ENCODE results near the gene ARHGEF1.
"Not testable (repeated sequence)": the region's sequence is repeated elsewhere in the genome, so short reads cannot be mapped to it uniquely, and the experiment has no call there.

ARHGEF1 gene

DNA sequence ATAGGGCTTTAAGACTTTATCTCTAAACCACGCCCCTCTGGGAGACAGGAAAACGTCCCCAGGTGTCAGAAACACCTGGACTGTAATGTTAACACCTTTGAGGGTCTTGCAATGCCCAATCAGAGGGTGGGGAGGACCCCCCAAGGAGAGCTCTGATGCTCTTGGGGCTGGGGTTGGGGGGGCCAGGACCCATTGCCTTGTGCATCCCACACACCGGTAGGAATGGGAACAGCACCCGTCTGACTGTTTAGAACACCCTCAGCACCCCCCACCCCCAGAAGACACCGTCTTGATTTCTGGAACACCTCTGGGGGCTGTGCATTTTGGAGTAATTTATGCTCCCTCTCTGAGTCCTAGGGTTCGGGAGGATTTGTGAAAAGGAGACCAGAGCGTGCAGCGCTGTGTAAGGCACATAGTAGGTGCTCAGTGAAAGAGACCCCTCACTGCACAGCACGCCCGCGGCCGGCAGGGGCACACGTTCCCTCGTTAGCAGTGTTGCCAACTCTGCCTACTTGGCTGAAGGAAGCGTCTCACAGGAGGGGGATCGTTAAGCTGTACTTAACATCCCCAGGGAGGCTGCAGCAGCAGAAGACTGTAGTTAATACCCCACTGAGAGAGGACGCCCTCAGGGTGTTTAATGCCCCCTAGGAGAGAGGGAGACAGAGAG lies 48.1 kb downstream of the ARHGEF1 start:
- no peak for DNase-seq (ENCODE audit: low spot score)

DNA sequence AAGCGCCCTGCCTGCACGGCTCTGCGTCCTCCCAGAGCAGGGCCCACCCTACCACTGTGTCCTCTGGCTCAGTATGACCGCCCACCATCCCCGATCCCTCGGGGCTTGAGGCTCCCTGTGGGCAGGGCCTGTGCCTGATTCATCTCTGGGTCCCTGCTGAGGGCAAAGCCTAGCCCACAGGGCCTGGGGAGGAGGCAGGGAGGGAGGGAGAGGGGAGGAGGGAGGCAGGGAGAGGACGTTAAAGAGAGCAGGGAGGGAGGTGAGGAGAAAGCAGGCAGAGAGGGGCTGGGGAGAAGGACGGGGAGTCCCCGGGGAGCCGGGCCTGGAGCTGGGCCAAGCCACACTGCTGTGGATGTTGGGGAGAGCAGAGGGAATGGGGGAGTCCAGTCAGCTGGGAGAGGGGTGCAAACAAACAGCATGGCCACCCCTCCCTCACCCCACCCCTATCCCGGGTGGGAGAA lies 49.3 kb downstream of the ARHGEF1 start:
- DNase-seq (ENCODE audit: low spot score) = no peak

DNA sequence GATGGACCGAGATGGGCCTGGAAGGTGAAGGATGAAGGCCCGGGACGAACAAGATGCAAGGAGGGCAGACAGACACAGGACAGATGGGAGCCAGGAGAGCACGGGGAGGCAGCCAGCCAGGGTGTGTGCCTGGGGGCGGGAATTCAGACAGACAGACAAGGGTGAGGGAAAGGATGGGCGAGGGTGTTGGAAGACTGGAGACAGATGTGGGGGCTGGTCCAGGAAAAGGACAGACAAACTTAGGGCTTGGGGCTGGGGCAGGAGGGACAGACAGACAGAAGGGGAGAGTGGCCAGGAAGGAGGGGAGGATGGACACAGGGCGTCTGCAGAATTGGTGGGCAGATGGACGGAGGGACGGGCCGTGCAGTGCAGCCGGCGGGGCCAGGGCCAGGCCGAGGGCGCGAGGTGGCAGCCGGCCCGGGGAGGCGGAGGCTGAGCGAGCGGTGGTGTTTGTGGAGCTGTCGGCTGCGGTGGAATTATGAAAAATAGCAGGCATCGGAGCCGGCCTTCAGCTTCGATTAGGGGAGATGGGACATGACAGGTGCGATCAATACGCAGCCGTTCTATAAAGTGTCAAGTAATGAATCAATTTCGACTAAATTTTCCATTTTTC lies 49.8 kb downstream of the ARHGEF1 start:
- DNase-seq (ENCODE audit: low spot score) = no peak

GRCh38 chr19:41933693-41934426 lies 50.9 kb downstream of the ARHGEF1 start:
- no peak for DNase-seq (ENCODE audit: low spot score)

DNA sequence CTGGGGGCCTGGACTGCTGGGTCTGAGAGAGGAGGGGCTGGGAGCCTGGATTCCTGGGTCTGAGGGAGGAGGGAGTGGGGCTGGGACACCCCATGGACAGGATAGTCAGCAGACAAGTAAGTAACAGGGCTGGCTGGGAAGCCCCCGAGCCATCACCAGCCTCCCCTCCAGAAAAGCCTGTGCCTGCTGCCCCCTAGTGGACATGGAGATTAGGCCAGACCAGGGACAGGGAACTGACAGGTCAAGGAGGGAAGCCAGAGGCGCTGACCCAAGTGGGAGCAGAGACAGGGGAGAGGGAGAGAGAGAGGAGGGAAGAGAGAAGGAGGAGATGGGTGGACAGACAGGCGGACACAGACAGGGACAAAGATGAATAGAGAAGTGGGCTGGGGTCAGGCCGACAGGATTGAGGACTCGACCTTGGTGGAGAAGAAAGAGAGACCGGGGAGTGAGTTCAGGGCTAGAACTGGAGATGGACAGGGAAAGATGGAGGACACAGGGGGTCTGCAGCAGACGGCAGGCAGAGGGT lies 51.9 kb downstream of the ARHGEF1 start:
- peak; percentile 98 for DNase-seq (ENCODE audit: low spot score)

DNA sequence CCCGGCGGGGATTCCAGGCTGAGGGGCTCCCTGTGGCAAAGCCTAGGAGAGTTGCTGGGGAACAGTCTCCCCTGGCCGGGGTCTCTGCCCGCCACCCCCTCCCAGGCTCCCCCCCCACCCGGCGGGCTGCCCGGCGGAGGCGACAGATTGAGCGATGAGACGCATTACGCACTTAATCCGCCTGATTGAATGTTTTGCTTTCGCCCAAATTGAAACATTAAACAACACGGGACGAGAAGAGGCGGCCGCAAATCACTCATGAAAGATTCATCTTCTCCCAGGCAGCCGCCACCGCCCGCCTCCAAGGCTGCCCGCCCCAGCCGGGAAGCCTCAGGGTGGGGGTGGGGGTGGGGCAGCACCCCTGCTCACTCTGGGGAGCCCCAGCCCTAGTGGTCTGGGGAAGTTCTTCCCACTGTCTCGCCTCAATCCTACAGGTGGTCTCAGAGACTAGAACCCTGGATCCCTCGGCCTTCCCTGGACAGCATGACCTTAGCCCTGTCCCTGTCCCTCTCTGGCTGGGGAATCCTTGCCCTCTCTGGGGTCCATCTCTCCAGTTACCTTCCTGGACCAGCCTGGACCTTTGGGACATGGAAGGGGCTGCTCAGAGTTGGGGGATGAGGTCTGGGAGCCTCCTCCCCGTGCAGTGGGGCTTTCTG lies 52.9 kb downstream of the ARHGEF1 start:
- no peak for DNase-seq (ENCODE audit: low spot score)

DNA sequence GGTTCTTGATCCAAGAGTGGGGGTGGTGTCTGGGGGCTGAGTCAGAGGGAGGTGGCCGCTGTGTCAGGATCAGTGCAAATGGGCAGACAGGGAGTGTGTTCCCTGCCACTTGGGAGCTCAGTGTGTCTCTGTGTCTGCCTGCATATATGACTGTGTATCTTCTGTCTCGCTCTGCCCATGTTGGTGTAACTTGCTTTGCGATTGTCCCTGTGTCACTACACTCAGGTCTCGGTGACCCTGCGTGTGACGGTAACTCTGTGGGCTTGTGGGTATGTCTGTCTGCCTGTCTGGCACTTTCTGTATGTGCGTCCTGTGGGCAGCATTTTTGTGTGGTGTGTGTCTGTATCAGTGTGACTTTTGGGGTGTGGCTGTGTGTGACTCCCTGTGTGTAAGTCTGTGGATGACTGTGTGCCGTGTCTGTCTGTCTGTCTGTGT lies 53.4 kb downstream of the ARHGEF1 start:
- no peak for DNase-seq (ENCODE audit: low spot score)

DNA sequence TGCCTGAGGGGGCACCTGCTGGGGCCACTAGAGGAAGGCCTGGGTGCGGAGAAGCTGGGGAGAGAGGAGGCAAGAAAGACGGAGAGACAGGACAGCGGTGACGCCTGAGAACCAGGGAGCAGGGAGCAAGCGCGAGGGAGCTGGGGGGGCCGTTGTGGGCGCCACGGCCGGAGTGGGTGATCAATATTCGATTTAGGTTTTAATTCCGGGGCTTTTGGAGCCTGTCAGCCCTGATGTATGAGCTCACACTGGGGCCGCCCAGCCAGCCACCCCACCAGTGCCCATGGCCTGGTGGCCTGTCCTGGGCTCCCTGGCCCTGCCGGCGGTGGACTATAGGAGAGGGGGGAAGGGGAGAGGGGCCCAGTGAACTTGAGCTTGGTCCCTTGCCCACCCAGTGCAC lies 54.0 kb downstream of the ARHGEF1 start:
- DNase-seq (ENCODE audit: low spot score) = no peak

DNA sequence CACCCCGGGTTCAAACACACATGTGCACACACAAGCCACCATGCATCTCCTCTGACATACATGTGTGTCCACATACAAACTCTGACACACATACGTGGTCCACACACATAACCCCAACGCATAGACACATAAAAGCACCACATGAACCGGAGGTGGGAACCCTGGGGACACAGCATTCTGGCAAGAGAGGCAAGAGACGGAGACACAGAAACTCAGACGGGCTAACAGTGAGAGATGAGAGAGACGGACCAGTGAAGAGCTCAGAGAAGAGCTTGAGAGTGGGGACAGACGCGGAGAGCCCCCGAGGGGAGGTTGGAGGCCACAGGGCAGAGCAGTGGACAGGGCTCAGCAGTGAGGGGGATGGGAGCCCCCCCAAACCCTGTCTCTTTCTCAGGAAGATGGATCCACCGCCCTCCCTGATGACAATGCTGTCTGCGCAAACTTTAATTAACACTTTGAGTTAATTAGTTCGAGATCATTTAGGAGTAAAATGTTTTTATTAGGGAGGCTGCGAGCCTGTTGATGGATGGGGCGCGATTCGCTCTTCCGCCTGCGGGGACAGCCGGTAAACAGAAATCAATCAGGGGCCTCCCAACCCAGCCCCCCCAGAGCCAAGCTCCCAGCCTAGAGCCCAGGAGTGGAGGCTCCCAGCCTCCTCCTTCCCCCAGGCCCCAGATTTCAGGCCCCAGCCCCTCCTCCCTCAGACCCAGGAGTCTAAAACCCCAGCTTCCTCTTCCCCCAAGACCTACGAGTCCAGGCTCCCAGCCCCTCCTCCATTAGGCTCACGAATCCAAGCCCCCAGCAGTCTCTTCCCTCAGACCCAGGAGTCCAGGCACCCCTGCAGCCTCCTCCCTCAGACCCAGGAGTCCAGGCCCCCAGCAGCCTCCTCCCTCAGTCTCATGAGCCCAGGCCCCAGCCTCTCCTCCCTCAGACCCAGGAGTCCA lies 54.8 kb downstream of the ARHGEF1 start:
- no peak for DNase-seq (ENCODE audit: low spot score)

DNA sequence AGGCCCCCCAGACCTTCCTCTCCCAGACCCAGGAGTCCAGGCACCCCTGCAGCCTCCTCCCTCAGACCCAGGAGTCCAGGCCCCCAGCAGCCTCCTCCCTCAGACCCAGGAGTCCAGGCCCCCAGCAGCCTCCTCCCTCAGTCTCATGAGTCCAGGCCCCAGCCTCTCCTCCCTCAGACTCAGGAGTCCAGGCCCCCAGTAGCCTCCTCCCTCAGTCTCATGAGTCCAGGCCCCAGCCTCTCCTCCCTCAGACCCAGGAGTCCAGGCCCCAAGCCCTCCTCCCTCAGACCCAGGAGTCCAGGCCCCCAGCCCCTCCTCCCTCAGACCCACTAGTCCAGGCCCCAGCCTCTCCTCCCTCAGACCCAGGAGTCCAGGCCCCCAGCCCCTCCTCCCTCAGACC lies 56.2 kb downstream of the ARHGEF1 start:
- not testable (repeated sequence) for DNase-seq (ENCODE audit: low spot score)

DNA sequence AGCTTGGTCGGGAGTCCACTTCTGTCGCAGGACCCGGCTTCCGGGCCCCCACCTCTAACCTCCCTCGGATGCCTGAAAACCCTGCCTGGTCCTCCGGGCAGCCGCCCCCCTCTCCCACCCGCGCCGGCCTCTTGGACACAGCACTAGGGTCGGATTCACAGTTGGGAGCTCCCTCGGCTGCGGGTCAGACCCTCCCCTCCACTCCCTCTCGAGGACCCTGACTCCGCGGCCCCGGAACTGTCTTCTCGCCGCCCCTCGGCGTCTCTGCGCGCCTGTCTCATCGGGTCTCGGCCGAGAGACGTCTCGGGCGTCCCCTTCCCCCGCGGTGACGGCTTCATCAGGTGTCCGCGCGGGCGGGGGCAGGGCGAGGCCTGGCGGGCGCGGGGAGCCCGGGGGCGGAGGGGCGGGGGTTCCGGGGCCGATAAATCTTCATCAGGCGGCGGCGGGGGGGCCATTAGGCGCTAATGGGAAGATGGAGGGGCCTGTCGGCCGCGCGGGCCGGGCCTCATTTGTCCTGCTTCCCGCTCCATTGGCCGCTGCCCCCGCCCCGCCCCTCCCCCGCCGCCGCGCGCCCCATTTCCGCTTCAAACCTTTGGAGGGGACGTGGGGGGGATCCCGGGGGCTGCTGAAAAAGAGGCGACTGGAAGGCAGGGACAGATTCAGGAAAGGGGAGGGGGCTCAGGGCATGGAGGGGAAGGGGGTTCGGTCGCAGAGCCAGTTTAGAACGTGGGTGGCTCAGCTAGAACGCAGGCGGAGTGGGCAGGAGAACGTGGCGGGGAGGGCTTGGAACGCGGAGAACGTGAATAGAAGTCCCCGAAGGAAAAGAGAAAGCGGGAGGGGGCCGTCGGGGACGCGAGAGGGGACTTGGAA lies 57.1 kb downstream of the ARHGEF1 start:
- DNase-seq (ENCODE audit: low spot score) = no peak

GRCh38 chr19:41940731-41941409 lies 57.9 kb downstream of the ARHGEF1 start:
- DNase-seq (ENCODE audit: low spot score) = no peak

DNA sequence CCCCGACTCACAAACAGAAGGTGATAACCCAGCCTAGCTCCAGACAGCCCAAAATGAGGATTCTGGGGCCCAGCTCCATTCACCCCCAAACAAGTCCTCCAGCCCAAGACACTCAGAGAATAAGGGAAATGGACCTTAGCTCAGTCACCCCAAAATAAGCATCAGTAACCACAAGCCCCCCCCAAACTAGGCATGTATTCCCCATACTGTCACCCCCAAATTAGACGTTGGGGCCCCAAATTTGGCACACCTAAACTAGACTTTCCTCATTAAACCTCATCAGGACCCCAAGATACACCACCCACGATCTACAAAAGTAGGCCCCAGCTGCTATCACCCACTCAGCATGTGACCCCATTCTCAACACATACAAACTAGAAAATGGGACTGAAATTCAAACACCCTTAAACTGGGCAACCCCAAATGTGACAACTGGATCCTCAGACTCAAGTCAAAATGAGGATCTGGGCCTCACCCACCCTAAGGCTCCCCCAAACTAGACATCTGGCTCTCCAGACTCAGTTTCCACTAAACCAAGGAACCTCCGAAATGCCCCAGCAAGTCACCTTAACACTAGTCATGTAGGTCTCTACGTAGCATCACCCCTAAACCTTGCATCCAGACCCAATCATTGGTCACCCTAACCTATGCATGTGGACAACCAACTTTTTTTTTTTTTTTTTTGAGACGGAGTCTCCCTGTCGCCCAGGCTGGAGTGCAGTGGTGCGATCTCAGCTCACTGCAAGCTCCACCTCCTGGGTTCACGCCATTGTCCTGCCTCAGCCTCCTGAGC lies 58.6 kb downstream of the ARHGEF1 start:
- no peak for DNase-seq (ENCODE audit: low spot score)

DNA sequence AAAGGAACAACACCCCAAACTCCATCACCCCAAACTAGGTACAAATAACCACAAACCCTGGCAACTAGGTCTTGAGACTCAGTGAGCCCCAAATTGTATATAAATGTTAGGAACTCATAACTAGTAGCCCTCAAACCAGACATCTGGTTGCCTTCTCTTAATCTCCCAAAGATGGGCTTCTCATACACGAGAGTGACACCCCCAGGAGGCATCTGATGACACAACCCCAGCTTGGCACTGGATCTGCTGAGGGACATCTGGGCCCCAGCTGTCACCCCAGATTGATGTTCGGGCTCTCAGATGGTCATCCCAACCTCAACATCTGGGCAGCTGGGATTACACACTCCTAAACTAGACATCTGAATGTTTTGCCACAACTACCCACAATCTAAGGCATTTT lies 61.4 kb downstream of the ARHGEF1 start:
- DNase-seq (ENCODE audit: low spot score) = no peak

DNA sequence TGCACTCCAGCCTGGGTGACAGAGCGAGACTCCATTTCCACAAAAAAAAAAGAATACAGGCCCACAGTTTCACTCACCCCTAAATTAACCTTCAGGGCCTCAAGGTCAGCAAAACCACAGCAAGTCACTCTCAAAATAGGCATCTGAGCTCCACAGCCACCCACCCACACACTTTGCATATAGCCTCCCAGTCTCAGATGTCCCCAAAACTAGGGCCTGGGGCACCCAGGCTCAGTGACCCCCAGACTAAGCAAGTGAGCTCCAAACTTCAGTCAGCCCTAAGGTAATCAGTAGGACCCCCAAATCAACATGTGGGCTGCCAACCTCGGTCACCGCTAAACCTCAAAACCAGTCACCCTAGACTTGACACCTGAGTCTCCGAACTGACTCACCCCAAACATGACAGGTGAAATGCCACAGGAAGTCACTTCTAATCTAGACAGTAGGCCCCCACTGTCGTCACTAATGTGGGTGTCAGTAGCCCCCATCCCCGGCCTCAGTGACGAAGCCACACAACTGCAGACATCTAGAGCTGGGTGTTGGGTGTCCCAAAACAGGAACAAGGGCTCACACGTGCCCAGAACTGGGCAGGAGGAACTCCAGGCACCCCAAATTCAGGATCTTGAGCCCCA lies 62.3 kb downstream of the ARHGEF1 start:
- DNase-seq (ENCODE audit: low spot score) = no peak

- no peak for DNase-seq (ENCODE audit: low spot score)
Observed at GRCh38 chr19:41947091-41947490, 64.1 kb downstream of the ARHGEF1 start.

DNA sequence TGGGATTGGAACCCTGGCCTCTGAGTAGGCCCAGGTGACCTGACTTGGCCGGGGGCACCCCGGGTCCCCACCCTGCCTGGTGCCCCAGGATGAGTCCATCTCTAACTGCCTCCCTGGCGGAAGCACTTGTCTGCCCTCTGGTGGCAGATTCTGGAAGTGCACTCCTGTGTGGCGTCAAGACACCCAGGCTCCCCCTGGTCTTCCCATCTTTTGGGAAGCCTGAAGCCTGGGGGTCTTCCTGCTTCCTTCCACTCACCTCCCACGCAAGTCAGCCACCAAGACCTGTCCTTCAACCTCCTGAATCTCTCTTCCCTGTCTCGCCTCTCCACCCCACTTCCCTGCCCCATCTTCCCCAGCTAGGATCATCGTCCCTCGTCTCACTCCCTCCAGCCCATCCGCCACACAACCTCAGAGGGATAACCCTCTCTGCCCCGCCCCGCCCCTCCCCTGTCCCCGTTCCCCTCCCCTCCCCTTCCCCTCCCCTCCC lies 68.7 kb downstream of the ARHGEF1 start:
- DNase-seq (ENCODE audit: low spot score) = peak; percentile 95

GRCh38 chr19:41955521-41955920 lies 72.5 kb downstream of the ARHGEF1 start:
- no peak for DNase-seq (ENCODE audit: low spot score)

All from HuH-7.5 (cell line).